Amygdala (tissue), 56 donors: ENCODE data around the gene SGK1.
A peak's percentile ranks its signal among the peaks of the same experiment; 100 is the strongest.

Experiments used
- DNase-seq, 56 donors: peaks; one replicate each; lab custom pipeline; 2025; lab: John Stamatoyannopoulos, UW

The SGK1 gene

GRCh38 chr6:134175532-134176263 lies 142.2 kb downstream of the SGK1 start:
- DNase-seq = peak in 39 of 56 donors; percentile 18 to 82 (median 65)

- peak; percentile 48 to 98 (median 92) for DNase-seq
These were observed 143.0 kb downstream of the SGK1 start for GRCh38 chr6:134174672-134175531.

GRCh38 chr6:134173936-134174671 lies 143.8 kb downstream of the SGK1 start:
- DNase-seq = peak in 54 of 56 donors; percentile 12 to 96 (median 72)

DNA sequence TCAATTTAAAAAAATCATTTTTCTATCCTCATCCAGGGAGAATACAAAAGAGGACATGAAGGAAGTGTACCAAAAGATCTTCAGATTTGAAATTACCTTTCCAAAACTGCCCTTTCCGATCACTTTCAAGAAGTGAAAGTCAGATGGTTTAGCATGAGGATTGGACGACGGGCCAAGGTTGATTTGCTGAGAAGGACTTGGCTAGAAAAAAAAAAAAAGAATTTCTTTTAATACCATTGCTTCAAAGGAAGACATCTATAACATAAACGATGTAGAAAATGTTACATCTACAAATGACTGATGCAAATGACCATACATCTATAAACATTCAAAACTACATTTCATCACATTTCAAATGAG lies 144.6 kb downstream of the SGK1 start:
- DNase-seq = no peak

DNA sequence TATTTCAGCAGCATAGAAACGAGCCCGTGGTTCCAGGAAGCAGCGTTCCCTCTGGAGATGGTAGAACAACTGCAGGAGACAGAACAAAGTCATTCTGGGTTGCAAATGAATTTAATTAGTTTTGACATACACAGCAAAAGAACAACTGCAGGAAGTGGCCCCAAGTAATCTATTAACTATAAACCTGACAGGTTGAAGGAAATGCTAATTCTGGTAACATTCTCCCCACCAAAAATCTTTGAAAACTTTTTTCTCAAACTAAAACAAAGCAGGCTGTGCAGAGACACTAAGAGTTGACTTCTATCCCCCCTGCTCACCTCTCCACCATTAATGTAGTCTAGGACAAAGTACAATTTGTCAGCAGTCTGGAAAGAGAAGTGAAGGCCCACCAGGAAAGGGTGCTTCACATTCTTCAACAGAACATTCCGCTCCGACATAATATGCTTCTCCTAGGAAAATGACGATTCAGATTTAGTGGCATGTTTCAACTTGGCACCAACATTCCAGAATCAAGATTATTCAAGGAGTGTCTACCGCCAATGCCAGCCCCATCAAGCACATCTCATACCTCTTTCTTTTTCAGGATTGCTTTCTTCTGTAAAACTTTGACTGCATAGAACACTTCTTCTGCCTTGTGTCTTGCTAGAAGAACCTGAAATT lies 145.1 kb downstream of the SGK1 start:
- no peak for DNase-seq

DNA sequence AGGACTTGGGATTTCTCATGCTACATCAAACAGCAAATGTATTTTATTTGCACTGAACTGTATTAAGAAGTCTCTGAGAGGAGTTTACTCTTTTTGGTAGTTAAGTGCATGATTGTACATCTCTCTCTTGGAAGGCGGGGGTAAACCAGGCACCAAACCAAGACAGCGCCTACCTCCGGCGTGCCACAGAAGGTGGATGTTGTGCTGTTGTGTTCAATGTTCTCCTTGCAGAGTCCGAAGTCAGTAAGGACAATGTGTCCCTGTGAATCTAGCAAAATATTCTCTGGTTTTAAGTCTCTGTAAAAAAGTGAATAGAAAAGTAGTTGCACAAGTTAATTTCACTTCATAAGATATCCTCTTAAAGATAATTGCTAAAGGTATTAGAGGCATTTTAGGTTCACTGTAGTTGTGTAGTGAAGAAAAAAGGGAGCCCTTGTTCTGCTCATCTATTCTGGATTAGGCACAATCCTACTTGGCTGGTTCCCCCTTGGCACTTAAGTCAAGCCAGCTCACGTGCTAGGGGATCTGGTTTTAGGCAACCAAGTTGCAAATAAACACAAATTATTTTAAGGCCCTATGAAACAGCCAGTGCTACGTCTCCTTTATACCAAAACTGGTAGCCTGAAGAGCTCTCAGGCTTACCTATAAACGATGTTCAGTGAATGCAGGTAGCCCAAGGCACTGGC lies 145.7 kb downstream of the SGK1 start:
- DNase-seq = peak in 4 of 56 donors; percentile 16 to 47 (median 29)

- DNase-seq = peak in 4 of 56 donors; percentile 5 to 26 (median 14)
These were observed 146.4 kb downstream of the SGK1 start for GRCh38 chr6:134171517-134171916.

GRCh38 chr6:134170844-134171243 lies 147.1 kb downstream of the SGK1 start:
- DNase-seq = peak in 1 of 56 donors; percentile 16

DNA sequence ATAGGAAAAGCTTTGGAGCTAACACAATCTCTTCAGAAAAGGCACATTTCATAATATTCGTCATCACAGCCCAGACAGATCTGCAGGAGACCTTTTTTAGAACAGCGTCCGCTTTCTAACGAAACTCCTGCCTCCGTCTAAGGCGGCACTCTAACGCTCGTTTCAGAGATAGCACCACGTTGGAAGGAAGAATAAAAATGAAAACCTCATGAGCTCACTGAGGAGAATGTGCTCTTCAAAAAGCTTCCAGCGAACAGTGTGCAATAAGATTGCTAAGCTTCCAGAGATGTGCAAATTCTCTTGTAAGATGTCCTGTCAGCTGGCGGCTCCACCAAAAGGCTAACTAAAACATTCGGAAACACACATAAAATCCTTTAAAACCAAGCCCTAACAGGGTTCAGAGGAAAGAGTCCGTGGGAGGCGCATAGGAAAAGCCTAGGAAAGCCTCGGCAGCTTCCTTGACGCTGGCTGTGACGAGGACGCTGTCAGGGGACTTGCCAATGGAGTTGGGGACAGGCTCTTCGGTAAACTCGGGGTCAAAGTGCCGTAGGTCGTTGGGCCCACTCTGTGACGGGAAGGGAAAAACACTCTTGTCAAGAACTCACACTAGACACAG lies 147.9 kb downstream of the SGK1 start:
- DNase-seq = peak in 9 of 56 donors; percentile 12 to 38 (median 17)

DNA sequence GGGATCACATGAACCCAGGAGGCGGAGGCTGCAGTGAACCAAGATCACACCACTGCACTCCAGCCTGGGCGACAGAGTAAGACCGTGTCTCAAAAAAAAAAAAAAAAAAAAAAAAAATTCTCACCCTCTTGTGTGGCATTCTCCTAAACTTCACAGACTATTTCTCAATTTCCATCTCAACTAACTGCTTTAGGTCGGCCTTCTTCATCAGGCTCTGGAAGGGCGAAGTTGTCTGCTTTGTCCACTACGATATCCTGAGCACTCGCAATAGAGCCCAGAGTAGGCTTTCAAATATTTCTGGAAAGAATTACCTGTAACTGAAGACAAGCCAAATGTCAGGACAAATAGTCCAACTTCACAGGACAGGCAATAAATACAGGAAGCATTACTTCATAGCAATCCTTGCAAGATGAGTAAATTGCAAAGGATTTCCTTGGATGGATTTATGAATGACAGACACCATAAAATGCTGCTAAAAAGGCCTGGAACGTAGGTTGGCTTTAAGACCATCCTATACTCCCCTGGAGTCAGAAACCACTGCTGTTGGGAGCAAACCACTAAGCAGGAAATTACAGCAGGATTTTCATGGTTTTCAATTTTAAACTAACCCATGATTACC lies 149.2 kb downstream of the SGK1 start:
- DNase-seq = no peak

DNA sequence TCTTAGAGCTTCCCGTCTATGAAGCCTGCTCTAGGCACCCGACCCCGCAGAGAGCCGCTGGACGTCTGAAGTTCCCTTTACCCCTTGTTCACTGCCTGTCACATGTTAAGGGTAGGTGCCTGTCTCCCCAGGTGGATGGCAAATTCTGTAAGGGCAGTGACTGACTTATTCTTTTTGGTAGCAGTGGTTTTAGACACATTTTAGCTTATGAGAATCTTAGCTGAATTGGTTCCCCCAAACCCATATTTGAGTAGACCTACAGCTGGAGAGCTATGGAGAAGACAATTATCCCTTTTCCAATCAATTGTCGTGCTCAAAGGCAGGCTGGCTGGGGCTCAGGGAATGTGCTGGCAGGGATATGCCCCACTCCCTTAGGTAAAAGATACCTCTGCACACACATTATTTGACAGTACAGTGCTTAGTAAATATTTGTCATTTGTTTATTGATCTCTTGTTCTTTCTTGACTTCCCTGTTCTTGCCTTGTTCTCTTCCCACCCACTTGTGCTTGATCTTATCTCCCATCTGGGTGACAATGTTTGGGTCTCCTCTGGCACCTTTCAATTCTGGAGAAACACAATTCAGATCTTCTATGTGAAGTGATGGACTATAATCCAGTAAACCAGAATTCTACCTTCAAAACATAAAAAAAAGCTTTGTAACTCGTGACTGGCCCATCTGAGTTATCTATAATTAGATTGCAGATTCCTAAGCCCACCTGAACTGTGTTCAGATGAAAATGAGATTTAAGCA lies 151.2 kb downstream of the SGK1 start:
- no peak for DNase-seq

DNA sequence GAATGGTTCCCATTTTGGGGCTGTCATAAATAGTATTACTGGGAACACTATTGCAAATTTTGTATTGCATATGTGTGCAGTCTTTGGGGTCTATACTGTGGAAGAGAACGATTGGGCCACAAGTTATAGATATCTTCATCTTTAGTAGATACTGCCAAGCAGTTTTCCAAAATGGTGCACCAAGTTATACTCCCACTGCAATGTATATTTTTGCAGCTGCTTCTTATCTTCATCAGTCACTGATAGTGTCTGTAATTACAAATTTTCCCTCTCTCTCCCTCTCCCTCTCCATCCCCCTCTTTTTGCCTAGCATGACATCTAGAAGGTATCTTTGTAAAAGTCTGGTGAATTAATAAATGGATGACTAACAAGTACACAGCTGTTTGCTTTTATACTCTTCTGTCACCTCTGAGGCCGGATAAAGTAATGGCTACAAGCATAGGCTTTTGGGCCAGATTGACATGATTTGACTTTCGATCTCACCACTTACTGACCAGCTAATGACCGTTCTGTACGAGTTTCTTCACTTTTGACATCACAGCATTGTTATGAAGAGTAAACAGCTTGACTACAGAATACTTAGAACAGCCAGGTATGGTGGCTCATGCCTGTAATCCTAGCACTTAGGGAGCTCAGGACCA lies 152.2 kb downstream of the SGK1 start:
- no peak for DNase-seq

- DNase-seq = no peak
These were observed 153.6 kb downstream of the SGK1 start for GRCh38 chr6:134164300-134164699.

GRCh38 chr6:134162932-134163331 lies 155.0 kb downstream of the SGK1 start:
- no peak for DNase-seq

GRCh38 chr6:134161041-134161440 lies 156.9 kb downstream of the SGK1 start:
- no peak for DNase-seq

GRCh38 chr6:134152767-134153485 lies 165.0 kb downstream of the SGK1 start:
- DNase-seq = no peak

DNA sequence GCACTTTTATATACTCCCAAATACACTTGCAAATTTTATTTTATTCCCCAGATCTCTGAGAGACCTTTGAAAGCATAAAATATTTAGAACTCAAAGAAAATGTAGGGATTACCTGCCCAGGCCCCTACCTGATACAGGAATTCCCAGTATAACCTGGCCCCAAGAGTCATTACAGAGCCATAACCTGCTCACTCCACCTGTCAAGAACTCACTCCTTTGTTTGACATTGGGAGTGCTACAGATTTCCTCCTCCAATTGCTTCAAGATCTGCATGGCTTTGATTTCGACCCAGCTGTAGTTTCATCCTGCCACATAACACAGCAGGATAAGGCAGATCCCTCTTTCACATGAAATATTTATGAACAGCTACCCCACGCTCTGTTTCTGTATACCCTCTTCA lies 169.3 kb downstream of the SGK1 start:
- DNase-seq = no peak
